ENCODE data around the gene TRPM1.

Gene TRPM1

DNA sequence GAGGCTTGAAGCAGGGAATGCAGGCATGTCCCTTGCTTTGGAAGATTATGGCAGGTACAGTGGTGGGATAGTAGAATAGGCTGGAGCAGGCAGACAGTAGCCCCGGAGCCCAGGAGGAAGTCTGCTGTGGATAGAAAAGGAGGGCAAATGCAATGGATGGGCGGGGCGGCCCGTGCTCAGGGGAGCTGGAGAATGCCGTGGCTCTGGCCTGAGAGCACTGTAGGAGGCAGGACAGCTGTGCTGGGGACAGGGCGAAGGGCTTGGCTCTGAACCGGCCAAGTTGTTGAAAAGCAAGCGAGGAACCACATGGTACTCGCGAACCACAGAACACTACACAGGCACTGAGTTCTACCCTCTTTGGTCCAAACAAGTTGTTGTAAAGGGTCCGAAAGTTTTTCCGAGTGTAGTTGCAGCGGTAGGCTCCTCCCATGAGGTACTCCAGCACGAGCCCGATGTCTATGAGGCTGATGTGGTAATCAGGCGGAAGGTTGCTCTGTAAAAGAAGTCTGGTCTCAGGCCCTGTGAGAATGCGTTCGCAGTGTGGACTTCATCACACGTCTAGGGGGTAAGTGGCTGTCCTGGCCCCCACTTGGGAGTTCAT, 54.7 kb downstream of the TRPM1 start:
- no peak for DNase-seq

DNA sequence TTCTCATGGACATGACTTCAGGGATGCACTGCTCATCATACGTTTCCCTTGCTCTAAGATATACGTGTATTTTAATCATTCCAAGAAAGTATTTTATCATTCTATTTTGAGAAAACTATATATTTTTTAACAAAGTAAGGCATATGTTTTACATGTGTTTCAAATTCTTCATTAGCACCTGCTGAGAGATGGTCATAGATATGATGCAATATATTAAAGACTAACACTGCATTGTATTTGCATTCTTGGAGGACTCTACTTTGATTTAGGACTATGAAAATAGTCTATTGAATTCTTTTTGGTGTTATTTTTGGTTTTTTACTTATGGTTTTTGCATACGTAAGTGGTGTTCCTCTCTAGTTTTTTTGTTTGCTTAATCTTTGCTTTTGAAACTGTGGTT, 55.9 kb downstream of the TRPM1 start:
- no peak for DNase-seq

DNA sequence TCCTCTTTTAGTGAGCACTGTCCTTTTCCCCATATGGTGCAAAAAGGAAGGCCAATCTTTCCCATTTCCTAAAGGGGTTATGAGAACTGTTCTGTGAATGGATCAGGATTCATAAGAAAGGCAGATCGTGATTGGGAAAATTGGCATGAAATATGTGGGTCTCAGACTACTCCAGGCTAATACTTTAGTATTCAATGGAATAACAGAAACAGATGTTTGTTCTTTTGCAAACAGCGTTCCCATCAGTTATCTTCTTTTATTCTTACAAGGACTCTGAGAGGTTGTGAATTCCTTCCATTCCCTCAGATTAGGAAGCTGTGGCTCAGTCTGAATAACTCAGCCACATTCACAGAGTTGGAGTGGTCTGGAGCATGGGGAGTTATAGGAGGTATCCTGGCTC, 58.8 kb downstream of the TRPM1 start:
- DNase-seq = no peak

DNA sequence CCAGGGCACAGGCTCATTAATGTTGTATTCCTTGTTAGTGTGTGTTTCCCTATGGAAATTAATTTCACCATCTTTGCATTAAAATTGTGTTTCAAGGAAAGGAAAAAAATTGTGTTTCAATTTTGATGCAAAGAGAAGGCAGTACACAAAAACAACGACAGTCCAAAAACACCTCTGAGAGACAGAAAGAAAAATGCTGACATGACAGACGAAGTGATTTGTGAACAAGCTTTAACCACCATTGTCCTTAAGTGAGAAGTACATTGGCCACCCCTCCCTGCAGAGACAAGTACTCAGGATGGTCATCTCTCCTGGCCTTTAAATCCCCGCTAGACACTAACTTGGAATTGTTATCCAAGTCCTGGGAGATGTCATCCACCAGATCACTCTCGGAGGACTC, 59.9 kb downstream of the TRPM1 start:
- no peak for DNase-seq

DNA sequence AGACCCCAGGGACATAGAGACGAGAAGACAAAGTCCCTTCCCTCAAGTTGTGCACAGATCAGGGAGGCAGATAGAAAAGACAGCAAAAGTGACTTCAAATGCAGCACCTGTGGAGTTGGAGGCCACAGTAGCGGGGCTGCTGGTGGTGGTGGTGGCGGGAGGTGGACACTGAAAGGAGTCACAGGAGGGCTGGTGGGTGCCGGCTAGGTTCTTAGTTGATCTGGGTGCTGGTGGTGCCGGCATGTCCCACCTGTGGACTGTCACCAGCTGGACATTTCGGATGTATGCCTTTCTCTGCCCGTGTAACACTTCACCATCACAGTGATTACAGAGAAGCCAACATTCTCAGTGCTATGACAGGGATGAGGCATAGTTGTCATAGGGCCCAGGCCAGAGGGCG, 60.9 kb downstream of the TRPM1 start:
- no peak for DNase-seq

DNA sequence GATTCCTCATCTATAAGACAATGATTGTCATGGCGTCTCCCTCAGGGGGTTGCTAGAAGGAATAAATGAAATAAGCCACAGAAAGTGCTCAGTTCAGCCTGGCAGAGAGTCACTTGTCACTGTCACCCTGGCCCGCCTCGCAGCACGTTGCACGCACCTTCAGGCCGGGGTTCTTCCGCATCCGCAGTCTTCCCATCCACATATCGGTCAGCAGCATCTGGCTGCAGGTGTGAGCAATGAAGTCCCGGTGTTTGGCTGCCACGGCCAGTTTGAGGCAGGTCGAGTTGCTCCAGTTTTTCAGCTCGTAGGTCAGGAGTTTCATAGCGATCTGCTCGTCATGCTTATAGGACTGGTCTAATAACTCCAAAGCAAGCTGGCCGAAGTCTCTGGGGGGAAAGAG, 61.6 kb downstream of the TRPM1 start:
- DNase-seq = no peak

DNA sequence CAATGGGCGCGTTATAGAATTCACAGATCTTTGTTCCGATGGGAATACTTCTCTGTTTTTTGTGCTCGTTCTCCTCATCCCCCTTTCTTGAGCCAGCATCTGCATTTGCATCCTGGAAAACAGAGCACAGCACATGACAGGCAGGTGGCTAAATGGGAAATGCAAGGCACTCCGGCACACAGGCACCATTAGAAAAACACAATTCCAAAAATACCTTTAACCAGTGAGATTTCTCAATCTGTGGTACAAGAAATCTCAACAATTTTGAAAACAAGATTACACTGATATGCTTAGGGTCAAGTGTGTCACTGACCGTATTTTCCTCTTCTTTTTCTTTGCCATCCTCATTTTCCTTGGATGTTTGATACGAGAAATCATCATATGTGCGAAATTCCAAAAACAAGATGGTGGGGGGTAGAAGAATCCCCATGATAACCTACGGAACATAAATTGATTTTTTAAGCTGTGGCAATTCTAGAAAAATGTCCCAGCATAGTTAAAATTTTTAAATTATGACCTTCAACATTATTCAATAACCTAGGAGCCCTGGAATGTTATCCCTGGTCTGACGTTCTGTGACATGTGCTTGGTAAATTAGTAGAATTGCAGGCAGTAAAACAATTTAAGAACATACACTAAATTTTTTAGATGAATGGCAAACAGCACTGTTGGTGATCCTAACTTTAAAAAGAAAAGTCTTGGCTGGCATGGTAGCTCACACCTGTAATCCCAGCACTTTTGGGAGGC, 63.6 kb downstream of the TRPM1 start:
- DNase-seq = no peak

DNA sequence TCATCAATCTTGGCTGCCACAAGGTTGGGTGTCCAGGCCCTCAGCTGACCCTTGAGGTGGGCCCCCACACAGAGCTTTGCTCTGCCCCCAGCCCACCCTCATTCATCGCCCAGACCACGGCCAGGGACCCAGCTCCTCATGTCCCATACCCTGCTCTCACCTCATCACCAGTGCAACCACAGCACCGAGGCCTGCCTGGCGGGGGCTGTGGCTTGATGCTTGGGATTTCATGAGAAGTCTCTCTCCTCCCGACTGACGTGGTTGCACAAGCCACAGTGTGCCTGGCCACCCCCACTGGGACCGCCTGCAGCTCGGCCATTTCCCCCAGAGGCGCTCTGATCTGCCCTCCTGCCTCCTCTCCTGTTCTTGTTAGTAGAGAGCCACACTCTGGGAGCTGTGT, 64.7 kb downstream of the TRPM1 start:
- DNase-seq = no peak

DNA sequence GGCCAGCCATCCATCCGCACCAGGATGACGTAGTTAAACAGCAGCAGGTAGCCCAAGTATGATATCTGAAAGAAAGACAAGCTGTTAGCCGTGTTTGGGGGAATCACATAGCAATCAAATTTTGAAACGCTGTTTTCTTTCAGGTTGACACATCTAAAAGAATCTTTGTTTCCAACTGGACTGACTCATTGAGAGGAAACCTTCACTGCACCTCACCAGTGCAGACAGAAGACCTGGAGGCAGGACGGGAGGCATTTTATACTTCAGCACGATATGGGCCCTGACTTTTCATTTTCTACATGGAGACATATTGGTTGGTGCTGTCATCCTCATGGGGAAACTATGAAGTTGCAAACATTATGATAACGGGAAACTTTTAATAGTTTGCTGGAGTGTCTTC, 65.9 kb downstream of the TRPM1 start:
- DNase-seq = no peak

DNA sequence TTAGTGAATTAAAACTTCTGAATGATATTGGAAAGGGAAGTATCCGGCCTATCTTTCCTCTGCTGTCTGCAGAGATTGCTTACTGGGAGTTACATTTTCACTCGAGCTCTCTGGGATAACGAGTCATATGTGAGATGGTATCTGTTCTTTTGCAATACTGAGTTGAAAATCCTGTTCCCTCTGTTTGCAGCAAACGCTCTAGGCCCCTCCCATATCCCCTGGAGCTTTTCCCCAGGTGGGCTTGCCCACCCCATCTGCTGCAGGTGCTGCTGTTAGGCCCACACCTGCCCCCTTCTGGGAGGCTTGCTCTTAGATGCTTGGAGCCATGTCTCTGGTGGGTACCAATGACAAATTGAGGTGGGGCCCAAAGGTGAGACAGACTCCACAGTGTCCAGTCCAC, 67.4 kb downstream of the TRPM1 start:
- DNase-seq = no peak

DNA sequence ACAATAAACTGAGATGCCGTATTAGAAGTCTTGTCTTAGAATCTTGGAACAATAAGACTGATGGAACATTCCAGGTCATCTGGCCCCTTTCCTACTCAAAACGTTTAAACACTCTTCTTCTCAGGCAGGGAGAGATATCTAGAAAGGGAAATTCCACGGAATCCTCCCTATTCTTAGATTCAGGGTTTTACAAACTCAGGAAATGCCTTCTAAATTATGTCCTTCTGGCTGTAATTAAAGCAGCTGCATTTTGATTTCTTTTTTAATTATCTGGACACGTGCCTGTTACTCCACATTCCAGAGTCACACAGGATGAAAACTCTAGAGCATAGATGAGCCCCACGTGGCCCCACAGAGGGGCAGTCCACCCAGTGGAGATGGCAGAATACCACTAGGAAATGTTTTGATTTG, 68.6 kb downstream of the TRPM1 start:
- no peak for DNase-seq

DNA sequence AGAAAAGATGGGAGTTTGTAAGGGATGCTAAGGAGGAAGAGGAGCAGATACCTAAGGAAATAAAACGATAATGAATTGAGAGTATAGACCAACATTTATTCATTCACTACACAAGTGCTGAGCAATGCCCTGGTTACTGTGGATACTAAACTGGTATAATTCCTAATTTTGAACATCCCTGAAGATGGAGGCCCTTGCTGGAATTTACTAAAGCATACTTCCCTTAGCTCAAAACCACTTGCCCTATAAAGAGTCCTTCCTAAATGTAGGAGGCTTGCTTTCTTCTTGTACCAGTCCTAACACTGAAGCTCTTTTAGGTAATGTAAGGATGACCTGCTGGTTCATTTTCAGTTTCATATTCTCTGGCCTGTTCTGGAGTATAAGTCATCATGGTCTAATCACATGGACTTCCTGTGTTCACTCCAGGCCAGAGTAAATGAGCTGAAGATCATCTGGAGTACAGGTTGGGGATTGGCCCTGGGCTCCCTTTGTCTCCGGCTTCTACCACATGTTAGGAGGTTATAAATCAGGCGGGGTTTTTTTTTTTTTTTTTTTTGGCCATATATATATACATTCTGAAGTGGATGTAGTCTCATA, 70.0 kb downstream of the TRPM1 start:
- DNase-seq = no peak

DNA sequence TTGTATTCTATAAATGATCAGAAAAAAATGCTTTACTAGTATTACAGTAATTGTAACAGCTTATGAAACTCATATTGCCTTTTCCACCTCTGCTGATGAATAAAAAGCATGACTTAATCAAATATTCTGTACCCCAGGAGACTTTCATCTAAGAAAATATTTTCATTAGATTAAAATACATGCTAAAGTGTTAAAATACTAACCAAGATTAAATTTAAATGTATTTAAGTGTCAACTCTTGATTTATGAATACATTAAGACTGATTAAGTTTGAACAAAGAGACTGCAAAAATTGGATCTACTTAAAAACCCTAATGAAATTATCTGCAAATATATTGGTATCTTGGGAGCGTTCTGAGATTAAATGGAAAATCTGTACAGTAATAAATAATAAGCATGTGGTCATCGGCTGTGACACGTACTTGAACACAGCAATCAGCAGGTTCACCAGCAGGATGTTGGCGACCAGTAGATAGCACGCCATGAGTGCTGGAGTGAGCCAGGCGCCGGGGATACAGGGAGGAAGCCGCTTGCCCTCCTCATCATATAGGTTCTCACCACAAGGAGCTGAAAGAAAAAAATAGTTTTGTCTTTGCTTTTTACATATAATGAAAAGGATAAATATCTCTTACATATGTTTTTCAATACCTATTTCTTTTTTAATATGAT, 73.5 kb downstream of the TRPM1 start:
- DNase-seq = no peak

DNA sequence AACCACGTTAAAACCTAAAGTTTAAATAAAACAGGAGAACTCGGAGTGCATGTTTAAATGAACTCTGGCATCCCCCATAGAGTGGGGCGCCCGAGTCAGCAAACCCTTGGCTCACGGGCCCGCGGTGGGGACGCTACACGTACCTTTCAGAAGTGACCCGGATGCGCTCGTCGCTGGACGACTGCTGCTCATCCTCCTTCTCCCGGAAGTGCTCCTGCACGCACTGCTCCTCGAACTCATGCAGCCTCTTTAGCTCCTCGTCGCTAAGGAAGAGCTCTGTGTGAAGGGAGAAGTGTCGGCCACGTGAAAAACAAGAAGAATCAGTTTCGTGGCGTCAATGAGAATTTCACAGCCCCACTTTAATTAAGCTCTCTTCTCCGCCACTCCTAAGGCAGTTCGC, 75.5 kb downstream of the TRPM1 start:
- no peak for DNase-seq

DNA sequence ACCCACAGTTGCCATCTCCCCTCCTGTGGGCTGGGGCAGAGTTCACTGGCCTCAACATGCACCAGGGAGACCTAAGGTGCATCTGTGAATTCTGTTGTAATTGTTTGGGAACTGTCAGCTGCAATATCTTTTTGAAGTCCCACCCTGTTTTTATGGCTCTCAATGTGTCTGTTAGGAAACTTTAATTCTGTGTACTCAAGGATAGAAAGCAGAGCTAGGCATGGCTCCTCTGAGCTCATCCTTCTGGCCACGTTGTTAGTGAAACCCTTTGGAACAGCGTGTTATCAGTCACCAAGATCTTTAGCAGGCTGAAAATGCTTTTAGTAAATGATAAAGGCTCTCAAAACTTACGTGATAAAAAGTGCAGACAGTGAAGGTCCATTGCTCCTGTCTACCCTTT, 76.5 kb downstream of the TRPM1 start:
- DNase-seq = no peak

DNA sequence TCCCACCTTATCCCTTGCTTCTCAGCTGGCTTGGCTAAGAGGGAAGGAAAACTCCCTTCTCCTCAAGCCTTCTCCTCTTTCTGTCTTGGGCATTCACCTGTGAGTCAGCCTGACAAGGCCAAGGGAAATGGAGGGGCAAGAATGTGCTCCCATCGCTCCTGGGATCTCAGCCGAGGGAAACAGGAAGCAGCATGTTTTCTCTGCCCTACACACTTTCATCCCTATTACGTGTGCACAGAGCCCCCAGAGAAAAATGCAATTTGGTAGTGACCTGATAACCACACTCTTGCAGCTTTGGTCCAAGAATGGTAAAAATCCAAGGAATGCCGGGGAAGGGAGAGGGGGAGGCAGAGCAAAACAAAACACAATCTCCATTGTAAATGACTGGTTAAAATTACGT, 77.2 kb downstream of the TRPM1 start:
- DNase-seq = no peak

DNA sequence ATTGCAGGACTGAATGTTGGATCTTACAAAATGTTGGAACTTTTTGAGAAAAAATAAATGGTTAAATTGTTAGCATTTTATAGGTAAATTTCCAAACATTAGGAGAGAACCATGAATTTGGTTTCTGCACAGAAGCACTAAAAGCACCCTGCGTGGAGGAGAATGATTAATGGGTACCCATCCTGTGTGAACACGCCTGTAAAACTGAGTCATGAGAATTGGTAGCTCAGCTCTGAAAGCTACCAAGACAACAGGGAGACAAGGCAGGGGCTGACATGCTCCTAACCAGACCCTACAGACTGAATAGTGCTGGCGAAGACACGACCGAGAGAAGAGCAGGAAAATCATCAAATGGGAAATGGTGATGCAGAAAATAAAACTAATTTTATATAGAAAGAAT, 77.7 kb downstream of the TRPM1 start:
- DNase-seq = no peak

DNA sequence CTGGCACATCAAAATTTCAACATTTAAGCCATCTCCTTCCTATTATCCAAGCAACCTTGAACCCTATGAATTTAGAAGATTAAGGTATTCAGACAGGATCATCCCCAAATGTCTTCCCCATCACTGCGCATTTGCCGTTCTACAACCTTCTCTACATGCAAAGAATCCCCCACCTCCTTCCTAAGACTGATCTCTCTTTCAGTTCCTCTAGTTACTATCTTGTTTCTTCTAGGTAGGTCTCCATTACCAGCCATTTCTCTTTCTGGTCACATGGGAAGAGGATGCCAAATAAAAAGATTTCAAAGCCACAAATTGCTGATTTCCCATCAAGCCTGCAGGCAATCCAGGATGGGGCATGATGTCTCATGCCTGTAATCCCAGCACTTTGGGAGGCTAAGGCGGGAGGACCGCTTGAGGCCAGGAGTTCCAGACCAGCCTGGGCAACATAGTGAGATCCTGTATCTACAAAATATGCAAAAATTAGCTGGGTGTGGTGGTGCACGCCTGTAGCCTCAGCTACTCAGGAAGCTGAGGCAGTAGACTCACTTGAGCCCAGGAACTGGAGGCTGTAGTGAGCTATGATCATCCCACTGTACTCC, 80.4 kb downstream of the TRPM1 start:
- DNase-seq = no peak

DNA sequence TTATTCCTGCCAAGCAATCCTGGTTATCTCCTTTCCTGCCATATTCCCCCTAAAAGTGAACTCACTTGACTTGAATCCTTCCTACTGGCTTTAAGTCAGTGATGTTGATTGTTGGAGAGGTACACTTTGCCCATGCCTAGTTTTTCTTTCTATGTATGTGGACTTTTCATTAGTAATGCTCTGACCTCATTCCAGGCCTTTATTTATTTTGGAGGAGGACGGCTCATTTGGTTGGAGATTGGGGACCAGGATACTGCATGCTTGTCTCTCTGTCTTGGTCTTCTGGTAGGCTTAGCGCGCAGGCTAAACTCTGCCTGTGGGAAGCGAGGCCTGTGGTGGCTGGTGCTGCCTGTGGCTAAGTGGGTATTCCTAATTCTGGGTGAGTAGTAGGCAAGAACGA, 81.0 kb downstream of the TRPM1 start:
- DNase-seq = no peak

DNA sequence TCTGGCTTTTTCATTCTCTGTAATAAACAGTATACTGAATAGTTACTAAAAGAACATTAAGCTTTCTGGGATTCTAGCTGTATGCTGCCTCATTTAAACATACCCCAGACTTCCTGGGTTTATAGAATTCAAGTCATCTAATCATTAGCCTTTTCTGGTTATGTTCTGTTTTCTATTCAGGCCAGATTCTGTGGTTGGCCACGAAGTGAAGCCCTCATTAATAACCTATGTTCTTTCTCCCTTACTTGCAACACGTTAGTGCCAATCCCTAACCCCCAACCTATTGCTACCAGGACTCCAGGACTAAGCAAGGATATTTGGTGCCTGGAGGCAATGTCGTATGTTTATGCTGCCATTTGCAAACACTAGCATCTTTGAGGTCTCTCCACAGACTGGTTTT, 81.5 kb downstream of the TRPM1 start:
- no peak for DNase-seq

DNA sequence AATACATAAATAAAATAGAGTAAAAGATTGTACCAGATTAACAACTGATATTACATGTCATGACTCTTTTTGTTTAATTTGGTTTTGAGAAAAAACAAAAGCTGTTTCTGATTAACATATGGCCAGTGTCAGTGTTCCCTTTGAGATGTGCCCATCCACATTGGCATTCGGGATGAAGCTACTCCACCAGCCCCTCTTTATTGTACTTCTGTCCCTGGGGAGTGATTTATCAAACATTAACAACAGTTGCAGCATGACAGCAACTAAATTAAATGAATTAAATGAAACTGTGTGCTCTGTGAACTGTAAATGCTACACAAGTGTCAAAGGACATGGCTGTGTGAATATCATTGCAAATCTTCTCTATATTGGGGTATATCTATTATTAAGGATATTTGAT, 84.2 kb downstream of the TRPM1 start:
- no peak for DNase-seq

DNA sequence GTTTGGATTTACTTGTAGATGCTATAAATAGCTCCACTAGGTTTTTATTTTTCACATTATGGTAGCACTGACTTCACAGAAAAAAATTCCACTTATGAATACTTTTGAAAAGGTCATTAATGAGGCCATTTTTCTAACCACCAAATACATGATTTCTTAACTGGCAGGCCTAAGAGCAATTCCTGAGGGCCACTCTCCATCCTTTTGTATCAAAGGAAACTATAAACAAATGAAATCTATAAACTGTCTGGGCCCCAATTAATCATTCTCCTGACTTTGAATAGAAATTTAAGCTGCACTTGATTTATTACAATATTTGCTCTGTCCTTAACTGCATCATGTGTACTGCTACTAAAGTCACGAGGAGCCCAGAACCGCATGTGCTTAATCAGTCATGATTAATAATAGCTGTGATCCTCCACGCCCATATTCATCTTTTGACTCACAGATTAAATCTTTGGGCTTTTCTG, 85.0 kb downstream of the TRPM1 start:
- no peak for DNase-seq

DNA sequence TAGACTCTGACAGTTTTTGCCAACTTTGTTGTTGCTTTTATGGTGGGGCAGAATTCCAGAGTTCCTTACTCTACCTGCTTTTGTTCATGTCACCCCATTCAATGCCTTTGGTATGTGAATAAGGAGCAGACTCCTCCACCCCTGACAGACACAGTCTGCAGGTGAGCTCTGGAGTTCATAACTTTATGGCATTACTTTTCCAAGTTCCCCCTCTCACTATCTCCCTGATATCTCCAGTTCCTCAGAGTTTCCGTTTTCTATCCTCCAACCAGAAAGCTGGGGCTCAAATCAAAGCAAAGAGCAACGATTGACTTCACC, 87.0 kb downstream of the TRPM1 start:
- DNase-seq = no peak
